HEK293 (cell line): ENCODE results near the gene GAREM1.

Experiments
- CTCF ChIA-PET: fragments of 350-600 bp; formaldehyde crosslinking; extraction: SDS; loops from one replicate; lab custom pipeline; 2021; ENCODE audit warnings: antibody characterized with exemption; lab: Yijun Ruan, JAX
- POLR2A ChIA-PET: fragments of 300-600 bp; formaldehyde crosslinking; extraction: SDS; loops from one replicate; lab custom pipeline; 2020; ENCODE audit warnings: antibody characterized with exemption, inconsistent platforms; lab: Yijun Ruan, JAX
- H3K27ac ChIP-seq: fragments of 200-500 bp; sonication (Bioruptor generic); 2 replicates; pipeline ENCODE4 v1.5.1; 2014; ENCODE audit warnings: low read depth, low read length, control low read depth, inconsistent platforms; ENCODE audit errors: extremely low read depth
- H3K36me3 ChIP-seq, 2 experiments: fragments of 200-500 bp in 1 of 2; sonication (Bioruptor generic) in 1 of 2; 1 replicate in 1 of 2; 2 replicates in 1 of 2; pipeline ENCODE4 v1.5.1; 2014 to 2017; ENCODE audit warnings: inconsistent platforms in 2 of 2, low read length in 2 of 2; ENCODE audit not compliant: control insufficient read depth in 2 of 2, insufficient read depth in 1 of 2
- H3K4me1 ChIP-seq: fragments of 200-500 bp; sonication (Bioruptor generic); 2 replicates; pipeline ENCODE4 v1.5.1; 2014; ENCODE audit warnings: mild to moderate bottlenecking, low read length, inconsistent platforms; ENCODE audit not compliant: control insufficient read depth, insufficient read depth
- H3K4me3 ChIP-seq: 2 replicates; pipeline ENCODE4 v1.5.1; 2011; ENCODE audit warnings: low read depth, mild to moderate bottlenecking, control low read depth, low read length, moderate library complexity
- H3K9me3 ChIP-seq: fragments of 200-500 bp; sonication (Bioruptor generic); 2 replicates; pipeline ENCODE4 v1.5.1; 2014; ENCODE audit warnings: low read depth, low read length, inconsistent platforms; ENCODE audit not compliant: control insufficient read depth, insufficient read depth
- EGR2 ChIP-seq: fragments of 450-650 bp; formaldehyde crosslinking; IDR thresholded peaks from 2 replicates; pipeline ENCODE4 v1.5.1; 2016; ENCODE audit warnings: low read depth, missing biosample characterization, missing genetic modification characterization
- ELK4 ChIP-seq: IDR thresholded peaks from 2 replicates; pipeline ENCODE4 v1.6.1; 2011; ENCODE audit warnings: mild to moderate bottlenecking, low read depth, low read length, borderline replicate concordance
- GFI1B ChIP-seq: fragments of 450-650 bp; formaldehyde crosslinking; IDR thresholded peaks from 2 replicates; pipeline ENCODE4 v1.5.1; 2016; ENCODE audit warnings: missing biosample characterization, missing genetic modification characterization
- GLI4 ChIP-seq: fragments of 450-650 bp; formaldehyde crosslinking; IDR thresholded peaks from 2 replicates; pipeline ENCODE4 v1.5.1; 2016; ENCODE audit warnings: missing biosample characterization, missing genetic modification characterization
- HIC1 ChIP-seq: fragments of 450-650 bp; formaldehyde crosslinking; IDR thresholded peaks from 2 replicates; pipeline ENCODE4 v1.5.1; 2016; ENCODE audit warnings: missing biosample characterization, missing genetic modification characterization
- KLF7 ChIP-seq: fragments of 450-650 bp; formaldehyde crosslinking; IDR thresholded peaks from 2 replicates; pipeline ENCODE4 v1.5.1; 2016; ENCODE audit warnings: missing biosample characterization, missing genetic modification characterization, borderline replicate concordance
- KLF8 ChIP-seq: fragments of 450-650 bp; formaldehyde crosslinking; IDR thresholded peaks from 2 replicates; pipeline ENCODE4 v1.5.1; 2016; ENCODE audit warnings: missing biosample characterization, missing genetic modification characterization
- PBX3 ChIP-seq: sonication (generic); formaldehyde crosslinking; IDR thresholded peaks from 2 replicates; pipeline ENCODE4 v1.8.1; 2022; ENCODE audit warnings: mild to moderate bottlenecking, moderate library complexity, missing genetic modification reagents
- ZBTB11 ChIP-seq: fragments of 450-650 bp; formaldehyde crosslinking; conservative IDR thresholded peaks from 2 replicates; pipeline ENCODE4 v1.5.1; 2016; ENCODE audit warnings: low read depth, missing biosample characterization, missing genetic modification characterization
- ZBTB48 ChIP-seq: fragments of 450-650 bp; formaldehyde crosslinking; IDR thresholded peaks from 2 replicates; pipeline ENCODE4 v1.5.1; 2016; ENCODE audit warnings: missing biosample characterization, missing genetic modification characterization
- ZFHX2 ChIP-seq: fragments of 450-650 bp; formaldehyde crosslinking; conservative IDR thresholded peaks from 2 replicates; pipeline ENCODE4 v1.5.1; 2016; ENCODE audit warnings: missing biosample characterization, missing genetic modification characterization
- ZNF132 ChIP-seq: fragments of 450-650 bp; formaldehyde crosslinking; IDR thresholded peaks from 2 replicates; pipeline ENCODE4 v1.5.1; 2017; ENCODE audit warnings: missing biosample characterization, missing genetic modification characterization, borderline replicate concordance
- ZNF16 ChIP-seq: fragments of 450-650 bp; formaldehyde crosslinking; IDR thresholded peaks from 2 replicates; pipeline ENCODE4 v1.5.1; 2016; ENCODE audit warnings: low read depth, missing biosample characterization, missing genetic modification characterization
- ZNF214 ChIP-seq: fragments of 450-650 bp; formaldehyde crosslinking; IDR thresholded peaks from 2 replicates; pipeline ENCODE4 v1.5.1; 2017; ENCODE audit warnings: missing biosample characterization, mild to moderate bottlenecking, missing genetic modification characterization, borderline replicate concordance
- ZNF335 ChIP-seq: fragments of 450-650 bp; formaldehyde crosslinking; conservative IDR thresholded peaks from 2 replicates; pipeline ENCODE4 v1.5.1; 2016; ENCODE audit warnings: missing biosample characterization, missing genetic modification characterization
- ZNF404 ChIP-seq: fragments of 450-650 bp; formaldehyde crosslinking; IDR thresholded peaks from 2 replicates; pipeline ENCODE4 v1.5.1; 2017; ENCODE audit warnings: missing biosample characterization, missing genetic modification characterization
- ZNF473 ChIP-seq: fragments of 450-650 bp; formaldehyde crosslinking; IDR thresholded peaks from 2 replicates; pipeline ENCODE4 v1.5.1; 2017; ENCODE audit warnings: missing biosample characterization, missing genetic modification characterization
- ZNF658 ChIP-seq: fragments of 450-650 bp; formaldehyde crosslinking; IDR thresholded peaks from 2 replicates; pipeline ENCODE4; 2016; ENCODE audit warnings: missing biosample characterization, missing genetic modification characterization
- ZNF830 ChIP-seq: fragments of 450-650 bp; IDR thresholded peaks from 2 replicates; pipeline ENCODE4 v1.5.0; 2018; ENCODE audit warnings: missing biosample characterization, missing genetic modification characterization, low read depth, mild to moderate bottlenecking, moderate library complexity
- TF ChIP-seq, protein P1 (sequence below): fragments of 450-650 bp; formaldehyde crosslinking; IDR thresholded peaks from 2 replicates; pipeline ENCODE4 v1.5.0; 2017; ENCODE audit warnings: missing biosample characterization, missing genetic modification characterization, borderline replicate concordance
- TF ChIP-seq, protein P2 (sequence below): fragments of 450-650 bp; IDR thresholded peaks from 2 replicates; pipeline ENCODE4 v1.5.1; 2018; ENCODE audit warnings: missing biosample characterization, missing genetic modification characterization
- TF ChIP-seq, protein P3 (sequence below): fragments of 450-650 bp; formaldehyde crosslinking; IDR thresholded peaks from 2 replicates; pipeline ENCODE4 v1.5.1; 2017; ENCODE audit warnings: missing biosample characterization, missing genetic modification characterization

GAREM1 gene

DNA sequence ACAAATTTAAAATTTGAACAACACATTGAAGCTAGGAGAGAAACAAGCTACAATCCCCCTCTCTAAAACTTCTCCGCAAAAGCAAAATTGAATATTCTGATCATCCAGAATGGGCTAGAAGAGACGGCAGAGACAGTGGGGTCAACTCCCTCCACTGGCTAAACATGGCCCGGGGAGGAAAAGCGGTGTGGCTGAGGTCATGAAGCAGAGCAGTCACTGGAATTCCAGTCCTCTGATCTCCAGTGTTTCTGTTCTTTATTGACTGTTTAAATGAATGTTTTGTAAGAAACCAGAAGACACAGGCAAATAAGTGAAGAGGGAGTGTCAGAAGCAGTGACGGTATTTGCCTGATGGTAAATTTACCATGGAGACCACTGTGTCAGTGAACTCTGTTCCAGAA is 116.2 kb downstream of the GAREM1 start:
- Histone ChIP-seq H3K27ac (no peak overlapping the region), H3K9me3 (no peaks in the 10 kb centered on the region), H3K4me1 (no peaks in the 10 kb centered on the region), H3K4me3 (no peak overlapping the region), H3K36me3 (no peaks in the 10 kb centered on the region)
- TF ChIP-seq, protein P1, sequence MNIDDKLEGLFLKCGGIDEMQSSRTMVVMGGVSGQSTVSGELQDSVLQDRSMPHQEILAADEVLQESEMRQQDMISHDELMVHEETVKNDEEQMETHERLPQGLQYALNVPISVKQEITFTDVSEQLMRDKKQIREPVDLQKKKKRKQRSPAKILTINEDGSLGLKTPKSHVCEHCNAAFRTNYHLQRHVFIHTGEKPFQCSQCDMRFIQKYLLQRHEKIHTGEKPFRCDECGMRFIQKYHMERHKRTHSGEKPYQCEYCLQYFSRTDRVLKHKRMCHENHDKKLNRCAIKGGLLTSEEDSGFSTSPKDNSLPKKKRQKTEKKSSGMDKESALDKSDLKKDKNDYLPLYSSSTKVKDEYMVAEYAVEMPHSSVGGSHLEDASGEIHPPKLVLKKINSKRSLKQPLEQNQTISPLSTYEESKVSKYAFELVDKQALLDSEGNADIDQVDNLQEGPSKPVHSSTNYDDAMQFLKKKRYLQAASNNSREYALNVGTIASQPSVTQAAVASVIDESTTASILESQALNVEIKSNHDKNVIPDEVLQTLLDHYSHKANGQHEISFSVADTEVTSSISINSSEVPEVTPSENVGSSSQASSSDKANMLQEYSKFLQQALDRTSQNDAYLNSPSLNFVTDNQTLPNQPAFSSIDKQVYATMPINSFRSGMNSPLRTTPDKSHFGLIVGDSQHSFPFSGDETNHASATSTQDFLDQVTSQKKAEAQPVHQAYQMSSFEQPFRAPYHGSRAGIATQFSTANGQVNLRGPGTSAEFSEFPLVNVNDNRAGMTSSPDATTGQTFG, result no peak
- no peak for TF ChIP-seq ZNF658
- no peak for TF ChIP-seq KLF7 (tag by site-specific recombination)
- no peak for TF ChIP-seq KLF8
- TF ChIP-seq ZNF214, result no peak
- no peak for TF ChIP-seq ZBTB48 (tag by site-specific recombination)
- CTCF ChIA-PET, result interaction anchor here (1.0 kb wide), 1 partner anchor 17 kb away, joined by 3 read pairs; no protein-coding TSS in a partner anchor
- POLR2A ChIA-PET, result interaction anchor here (0.6 kb wide), 1 partner anchor 24 kb away, joined by 3 read pairs; no protein-coding TSS in a partner anchor

- H3K27ac ChIP-seq, result no peak overlapping the region
- H3K4me1 ChIP-seq, result no peaks in the 10 kb centered on the region
- H3K4me3 ChIP-seq, result no peak overlapping the region
- POLR2A ChIA-PET, result no interaction called here
- no peaks in the 10 kb centered on the region for H3K9me3 ChIP-seq
- CTCF ChIA-PET, result no interaction called here
- no peaks in the 10 kb centered on the region for H3K36me3 ChIP-seq
- TF ChIP-seq ZNF132 (tag by site-specific recombination), result no peak
- TF ChIP-seq ZNF830 (tag by site-specific recombination), result no peak
- TF ChIP-seq, protein P2, sequence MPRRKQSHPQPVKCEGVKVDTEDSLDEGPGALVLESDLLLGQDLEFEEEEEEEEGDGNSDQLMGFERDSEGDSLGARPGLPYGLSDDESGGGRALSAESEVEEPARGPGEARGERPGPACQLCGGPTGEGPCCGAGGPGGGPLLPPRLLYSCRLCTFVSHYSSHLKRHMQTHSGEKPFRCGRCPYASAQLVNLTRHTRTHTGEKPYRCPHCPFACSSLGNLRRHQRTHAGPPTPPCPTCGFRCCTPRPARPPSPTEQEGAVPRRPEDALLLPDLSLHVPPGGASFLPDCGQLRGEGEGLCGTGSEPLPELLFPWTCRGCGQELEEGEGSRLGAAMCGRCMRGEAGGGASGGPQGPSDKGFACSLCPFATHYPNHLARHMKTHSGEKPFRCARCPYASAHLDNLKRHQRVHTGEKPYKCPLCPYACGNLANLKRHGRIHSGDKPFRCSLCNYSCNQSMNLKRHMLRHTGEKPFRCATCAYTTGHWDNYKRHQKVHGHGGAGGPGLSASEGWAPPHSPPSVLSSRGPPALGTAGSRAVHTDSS, result no peak
- TF ChIP-seq, protein P3, sequence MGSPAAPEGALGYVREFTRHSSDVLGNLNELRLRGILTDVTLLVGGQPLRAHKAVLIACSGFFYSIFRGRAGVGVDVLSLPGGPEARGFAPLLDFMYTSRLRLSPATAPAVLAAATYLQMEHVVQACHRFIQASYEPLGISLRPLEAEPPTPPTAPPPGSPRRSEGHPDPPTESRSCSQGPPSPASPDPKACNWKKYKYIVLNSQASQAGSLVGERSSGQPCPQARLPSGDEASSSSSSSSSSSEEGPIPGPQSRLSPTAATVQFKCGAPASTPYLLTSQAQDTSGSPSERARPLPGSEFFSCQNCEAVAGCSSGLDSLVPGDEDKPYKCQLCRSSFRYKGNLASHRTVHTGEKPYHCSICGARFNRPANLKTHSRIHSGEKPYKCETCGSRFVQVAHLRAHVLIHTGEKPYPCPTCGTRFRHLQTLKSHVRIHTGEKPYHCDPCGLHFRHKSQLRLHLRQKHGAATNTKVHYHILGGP (tag by site-specific recombination), result no peak
- TF ChIP-seq GLI4 (tag by site-specific recombination), result no peak
- no peak for TF ChIP-seq PBX3 (CRISPR knock-in tag)
- TF ChIP-seq ZNF335 (tag by site-specific recombination), result no peak
- TF ChIP-seq ZBTB11 (tag by site-specific recombination), result no peak
- no peak for TF ChIP-seq ZNF16
- TF ChIP-seq EGR2 (tag by site-specific recombination), result no peak
- no peak for TF ChIP-seq ZNF404 (tag by site-specific recombination)
- TF ChIP-seq ZNF473 (tag by site-specific recombination), result no peak
- no peak for TF ChIP-seq HIC1
- TF ChIP-seq ELK4, result no peak
- TF ChIP-seq GFI1B, result no peak
- TF ChIP-seq ZFHX2 (tag by site-specific recombination), result no peak
Measured at GRCh38 chr18:32353257-32353656, 117.4 kb downstream of the GAREM1 start.
